Smooth muscle cell (in vitro differentiated cells): ENCODE results near the gene TMC1. TPM values are rescaled to one million over a fixed set of nuclear protein-coding genes. Genes with fewer than 3 reads are reported as not detected.
"Not testable (repeated sequence)": the region's sequence is repeated elsewhere in the genome, so short reads cannot be mapped to it uniquely, and the experiment has no call there.

ENCODE experiments used
- DNase-seq: peaks from one replicate; lab custom pipeline; 2025; ENCODE audit not compliant: unreplicated experiment; lab: John Stamatoyannopoulos, UW
- H2AFZ ChIP-seq: fragments of 200-600 bp; sonication (generic); 2 replicates; pipeline ENCODE4 v1.6.0; 2016; ENCODE audit warnings: antibody characterized with exemption, low read depth, mild to moderate bottlenecking
- H3F3A ChIP-seq: fragments of 200-600 bp; sonication (generic); 2 replicates; pipeline ENCODE4 v1.6.0; 2017; ENCODE audit warnings: antibody characterized with exemption, low read depth
- H3K27ac ChIP-seq: fragments of 200-600 bp; sonication (generic); 2 replicates; pipeline ENCODE4 v1.5.1; 2016; ENCODE audit warnings: low read depth, mild to moderate bottlenecking
- H3K27me3 ChIP-seq: fragments of 200-600 bp; sonication (generic); 2 replicates; pipeline ENCODE4 v1.6.1; 2016; ENCODE audit warnings: low read depth, mild to moderate bottlenecking
- H3K36me3 ChIP-seq: fragments of 200-600 bp; sonication (generic); 2 replicates; pipeline ENCODE4 v1.5.1; 2016; ENCODE audit warnings: low read depth
- H3K4me1 ChIP-seq: fragments of 200-600 bp; sonication (generic); 2 replicates; pipeline ENCODE4 v1.5.1; 2016; ENCODE audit warnings: low read depth
- H3K4me2 ChIP-seq: fragments of 200-600 bp; sonication (generic); 2 replicates; pipeline ENCODE4 v1.6.0; 2016; ENCODE audit warnings: mild to moderate bottlenecking
- H3K4me3 ChIP-seq: fragments of 200-600 bp; sonication (generic); 2 replicates; pipeline ENCODE4 v1.5.1; 2016; ENCODE audit warnings: mild to moderate bottlenecking
- H3K79me2 ChIP-seq: fragments of 200-600 bp; sonication (generic); 2 replicates; pipeline ENCODE4 v1.6.0; 2016; ENCODE audit warnings: low read depth, mild to moderate bottlenecking
- H3K9ac ChIP-seq: fragments of 200-600 bp; sonication (generic); 2 replicates; pipeline ENCODE4 v1.6.0; 2016; ENCODE audit warnings: low read depth
- H3K9me3 ChIP-seq: fragments of 200-600 bp; sonication (generic); replicated peaks from 2 replicates; pipeline ENCODE4 v1.5.1; 2016; ENCODE audit warnings: low read depth
- H4K20me1 ChIP-seq: fragments of 200-600 bp; sonication (generic); 2 replicates; pipeline ENCODE4 v1.6.0; 2016; ENCODE audit warnings: low read depth
- CTCF ChIP-seq: fragments of 200-600 bp; sonication (generic); IDR thresholded peaks from 2 replicates; pipeline ENCODE4 v1.5.1; 2017; ENCODE audit warnings: borderline replicate concordance, mild to moderate bottlenecking, antibody characterized with exemption; ENCODE audit not compliant: insufficient read depth, poor library complexity, severe bottlenecking
- WGBS: methylation state at CpG from one replicate; pipeline ENCODE4 v1.1.7; 2016; ENCODE audit warnings: low lambda C conversion rate; 5-methylcytosine and 5-hydroxymethylcytosine counted together
- polyA plus RNA-seq: library from polyadenylated mRNA; unstranded; fragments of >200 nt; fragmentation: Nextera tagmentation; extraction: Ambion mirVana; gene quantifications from 2 replicates; pipeline ENCODE4 v1.2.1, GENCODE V29; 2016
- total RNA-seq: library from RNA; depleted of rRNA; stranded (reverse); fragments of >200 nt; gene quantifications from 2 replicates; pipeline ENCODE4 v1.2.3, GENCODE V29; 2014

Gene TMC1
- total RNA-seq (0.09 TPM in 1 of 2 replicates, not detected in the other), polyA plus RNA-seq (not detected in 2 replicates)

GRCh38 chr9:72521416-72521815 is at the start of gene TMC1:
TSS of gene TMC1 (plus strand) at chr9:72521608. CDS start at chr9:72648649, 127,041 bp downstream.
- not testable (repeated sequence) for H3K36me3 ChIP-seq, H4K20me1 ChIP-seq, H3K4me1 ChIP-seq, H2AFZ ChIP-seq, H3K27me3 ChIP-seq, H3K27ac ChIP-seq, H3K79me2 ChIP-seq, H3K4me2 ChIP-seq, H3K4me3 ChIP-seq, H3K9ac ChIP-seq, DNase-seq, H3K9me3 ChIP-seq
- H3F3A ChIP-seq: peaks cover 11% of the 10 kb centered on the region
- 95% methylated on average over 17 of the region's 17 CpGs for WGBS

DNA sequence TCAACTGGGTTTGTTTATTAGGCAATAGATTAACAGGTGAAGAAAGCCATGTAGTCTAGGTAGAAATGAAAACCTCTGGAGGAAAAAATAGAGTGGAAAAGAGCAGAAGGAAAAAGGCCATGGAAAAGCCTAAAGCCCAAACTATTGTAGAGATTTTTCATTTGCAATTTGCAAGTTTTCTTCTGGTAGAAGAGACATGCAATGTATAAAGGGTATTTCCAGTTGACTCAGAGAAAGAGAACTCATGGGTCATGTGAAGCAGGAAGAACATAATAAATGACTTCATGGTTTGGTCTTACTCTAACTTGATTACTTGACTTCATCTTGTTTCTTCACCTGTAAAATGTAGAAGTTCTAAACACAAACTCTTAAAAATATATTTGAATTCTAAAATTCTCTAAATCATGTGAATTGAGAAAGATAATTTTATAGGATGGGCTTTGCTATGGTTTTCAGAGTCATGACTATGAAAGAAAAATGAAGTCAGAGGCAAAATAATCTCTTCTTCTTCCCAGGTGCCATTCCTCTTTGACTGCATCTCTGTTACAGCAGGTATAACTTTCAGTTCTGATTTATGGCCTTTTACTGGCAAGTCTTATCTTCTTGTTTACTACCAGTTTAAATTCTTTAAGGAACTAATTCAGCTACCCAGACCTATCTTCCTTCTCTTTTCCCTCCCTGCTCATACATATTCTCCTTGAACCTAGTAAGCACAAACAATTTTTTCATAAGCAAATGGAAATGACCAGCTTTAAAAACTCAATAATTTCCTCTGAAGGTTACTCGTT is 47.7 kb upstream of the TMC1 start:
- H3F3A ChIP-seq: peaks cover 6% of the 10 kb centered on the region
- no peak for DNase-seq

GRCh38 chr9:72474676-72475075 is 46.7 kb upstream of the TMC1 start:
- H3K27me3 ChIP-seq: no peaks in the 10 kb centered on the region
- H3K4me1 ChIP-seq: peaks cover 9% of the 10 kb centered on the region
- no peak overlapping the region for H3K9ac ChIP-seq
- H4K20me1 ChIP-seq: no peaks in the 10 kb centered on the region
- H3K79me2 ChIP-seq: no peaks in the 10 kb centered on the region
- no peak overlapping the region for H2AFZ ChIP-seq
- no peaks in the 10 kb centered on the region for H3K9me3 ChIP-seq
- peak overlapping the region; percentile 73 for H3K27ac ChIP-seq
- 40% methylated on average over 2 of the region's 2 CpGs for WGBS
- H3K36me3 ChIP-seq: no peaks in the 10 kb centered on the region
- no peak overlapping the region for H3K4me3 ChIP-seq
- TF ChIP-seq CTCF: no peak
- H3F3A ChIP-seq: peaks cover 6% of the 10 kb centered on the region
- H3K4me2 ChIP-seq: peak overlapping the region; percentile 3
- DNase-seq: no peak

More for the DNA sequence above, 47.7 kb upstream of the TMC1 start:
- Histone ChIP-seq H3K36me3 (no peaks in the 10 kb centered on the region), H3K4me1 (peaks cover 9% of the 10 kb centered on the region), H2AFZ (peak overlapping the region; percentile 5), H3K9ac (peak overlapping the region; percentile 69), H3K27ac (peak overlapping the region; percentile 73), H3K4me3 (no peak overlapping the region), H3K27me3 (no peaks in the 10 kb centered on the region), H4K20me1 (no peaks in the 10 kb centered on the region), H3K79me2 (no peaks in the 10 kb centered on the region), H3K9me3 (no peaks in the 10 kb centered on the region), H3K4me2 (peak overlapping the region; percentile 1)
- 80% methylated on average over 1 of the region's 1 CpG for WGBS
- no peak for TF ChIP-seq CTCF

DNA sequence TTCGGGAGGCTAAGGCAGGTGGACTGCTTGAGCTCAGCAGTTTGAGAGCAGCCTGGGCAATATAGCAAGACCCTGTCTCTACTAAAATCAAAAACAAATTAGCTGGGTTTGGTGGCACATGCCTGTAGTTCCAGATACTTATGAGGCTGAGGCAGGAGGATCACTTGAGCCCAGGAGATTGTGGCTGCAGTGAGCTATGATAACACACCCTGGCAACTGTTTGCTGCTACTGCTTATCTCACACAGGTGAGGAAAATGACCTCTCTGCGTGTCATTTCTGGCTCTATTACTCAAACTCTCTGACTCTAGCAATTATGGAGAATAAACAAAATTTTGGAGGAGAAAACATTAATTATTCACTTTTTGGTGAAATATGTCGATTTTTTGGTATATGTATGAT is 45.3 kb upstream of the TMC1 start:
- Histone ChIP-seq H4K20me1 (no peaks in the 10 kb centered on the region), H3K79me2 (no peaks in the 10 kb centered on the region), H3K27ac (peak overlapping the region; percentile 57), H3K4me2 (no peak overlapping the region), H3K9ac (no peak overlapping the region), H3F3A (peaks cover 6% of the 10 kb centered on the region), H3K9me3 (no peaks in the 10 kb centered on the region), H3K4me1 (peaks cover 9% of the 10 kb centered on the region), H3K27me3 (no peaks in the 10 kb centered on the region), H3K36me3 (no peaks in the 10 kb centered on the region), H2AFZ (no peak overlapping the region), H3K4me3 (no peak overlapping the region)
- 90% methylated on average over 3 of the region's 3 CpGs for WGBS
- TF ChIP-seq CTCF: no peak
- DNase-seq: no peak
